ENCODE data around the gene YIPF1. TPM values are rescaled to one million over a fixed set of nuclear protein-coding genes. Genes with fewer than 3 reads are reported as not detected.

Gene YIPF1
- total RNA-seq, 2 donors from 2014 or later, result 30.4 to 35.3 TPM

GRCh38 chr1:53851571-53852285, 37.9 kb downstream of the YIPF1 start:
- no peak for TF ChIP-seq CTCF (IDR thresholded peaks at IDR 0.05)
- H3K27ac ChIP-seq, result no peak overlapping the region
- no peaks in the 10 kb centered on the region for H3K4me1 ChIP-seq
- H3K9me3 ChIP-seq, result no peaks in the 10 kb centered on the region
- no peaks in the 10 kb centered on the region for H3K36me3 ChIP-seq
- no peak for DNase-seq
- no peaks in the 10 kb centered on the region for H3K27me3 ChIP-seq
- no peak overlapping the region for H3K4me3 ChIP-seq
- H3K9ac ChIP-seq (ENCODE audit: low read depth in 2 of 2, low read length in 2 of 2), result no peak overlapping the region
- intact Hi-C loops (cut with DNase I), result no loop called here

DNA sequence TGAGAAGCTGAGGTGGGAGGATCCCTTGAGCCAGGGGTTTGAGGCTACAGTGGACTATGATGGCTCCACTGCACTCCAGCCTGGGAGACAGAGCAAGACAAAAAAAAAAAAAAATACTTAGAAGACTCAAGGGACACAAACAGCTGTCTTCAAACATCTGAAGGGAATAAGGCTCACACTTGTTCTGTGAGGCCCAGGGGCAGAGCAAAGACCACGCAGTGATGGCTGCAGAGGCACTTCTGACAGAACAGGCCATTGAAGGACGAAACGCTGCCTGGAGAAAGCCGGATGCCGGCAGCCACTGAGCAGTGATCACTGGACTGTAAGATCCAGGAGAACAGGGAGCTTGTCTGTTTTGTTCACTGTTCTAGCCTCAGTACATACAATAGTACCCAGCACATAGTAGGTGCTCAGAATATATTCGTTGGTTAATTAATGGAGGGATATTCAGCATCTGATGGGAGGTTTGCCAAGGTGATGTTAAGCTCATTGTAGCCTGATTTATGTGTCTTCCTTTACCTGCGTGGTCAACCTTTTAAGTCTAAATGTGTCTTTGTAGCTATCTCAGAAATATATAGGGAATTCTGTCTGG, 39.4 kb downstream of the YIPF1 start:
- H3K4me3 ChIP-seq, result no peak overlapping the region
- H3K4me1 ChIP-seq, result no peaks in the 10 kb centered on the region
- no peak for TF ChIP-seq CTCF (IDR thresholded peaks at IDR 0.05)
- H3K9me3 ChIP-seq, result no peaks in the 10 kb centered on the region
- H3K9ac ChIP-seq (ENCODE audit: low read depth in 2 of 2, low read length in 2 of 2), result no peak overlapping the region
- H3K27ac ChIP-seq, result no peak overlapping the region
- no peaks in the 10 kb centered on the region for H3K36me3 ChIP-seq
- intact Hi-C loops (cut with DNase I), result no loop called here
- DNase-seq, result no peak
- no peaks in the 10 kb centered on the region for H3K27me3 ChIP-seq

GRCh38 chr1:53847980-53848379, 41.6 kb downstream of the YIPF1 start:
- no peak overlapping the region for H3K27ac ChIP-seq
- no peaks in the 10 kb centered on the region for H3K4me1 ChIP-seq
- H3K9me3 ChIP-seq, result no peaks in the 10 kb centered on the region
- intact Hi-C loops (cut with DNase I), result no loop called here
- TF ChIP-seq CTCF (IDR thresholded peaks at IDR 0.05), result no peak
- H3K9ac ChIP-seq (ENCODE audit: low read depth in 2 of 2, low read length in 2 of 2), result no peak overlapping the region
- no peaks in the 10 kb centered on the region for H3K36me3 ChIP-seq
- H3K27me3 ChIP-seq, result no peaks in the 10 kb centered on the region
- no peak for DNase-seq
- no peak overlapping the region for H3K4me3 ChIP-seq

DNA sequence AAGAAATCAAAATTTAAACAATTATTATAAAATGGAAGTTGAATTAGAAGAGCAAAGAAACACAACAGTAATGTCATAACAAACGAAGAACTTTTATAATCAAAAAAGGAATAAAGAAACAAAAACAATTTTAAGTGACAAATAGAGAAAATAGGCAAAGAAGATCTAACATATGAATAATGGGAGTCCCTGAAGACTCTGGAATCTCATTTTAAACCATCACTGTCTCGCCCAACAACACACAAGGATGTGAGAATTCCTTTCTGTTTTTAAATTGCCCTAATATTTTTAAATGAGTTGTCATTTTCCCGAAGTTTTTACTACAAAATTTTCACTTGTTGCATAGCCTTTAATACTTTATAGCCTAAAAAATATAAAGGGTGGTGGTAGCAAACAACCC, 47.2 kb downstream of the YIPF1 start:
- Histone ChIP-seq H3K9ac (ENCODE audit: low read depth in 2 of 2, low read length in 2 of 2) (no peak overlapping the region), H3K9me3 (no peaks in the 10 kb centered on the region), H3K27ac (no peak overlapping the region), H3K4me1 (no peaks in the 10 kb centered on the region), H3K27me3 (no peaks in the 10 kb centered on the region), H3K4me3 (no peak overlapping the region), H3K36me3 (no peaks in the 10 kb centered on the region)
- DNase-seq, result no peak
- intact Hi-C loops (cut with DNase I), result no loop called here
- no peak for TF ChIP-seq CTCF (IDR thresholded peaks at IDR 0.05)

DNA sequence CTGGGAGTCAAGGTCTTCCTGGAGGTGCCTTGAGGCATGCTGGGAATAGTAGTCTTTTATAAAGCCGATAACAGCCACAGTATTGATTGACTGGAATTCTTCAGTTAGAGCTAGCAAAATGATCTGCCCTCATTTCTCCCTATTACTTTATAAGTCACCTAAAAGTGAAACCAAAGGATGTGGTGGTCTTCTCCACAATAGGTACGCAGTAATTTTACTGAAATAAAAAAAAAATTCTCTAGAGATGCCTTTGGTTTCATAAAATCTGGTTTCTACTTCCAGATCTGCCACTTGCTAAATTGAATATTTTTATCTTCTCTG, 51.0 kb downstream of the YIPF1 start:
- Histone ChIP-seq H3K9me3 (no peaks in the 10 kb centered on the region), H3K4me3 (peak overlapping the region; percentile 96), H3K4me1 (peaks cover 2% of the 10 kb centered on the region), H3K36me3 (no peaks in the 10 kb centered on the region), H3K27me3 (no peaks in the 10 kb centered on the region), H3K27ac (peak overlapping the region; percentile 97), H3K9ac (ENCODE audit: low read depth in 2 of 2, low read length in 2 of 2) (peak overlapping the region in 1 of 2 donors; percentile 86)
- TF ChIP-seq CTCF (IDR thresholded peaks at IDR 0.05), result no peak
- intact Hi-C loops (cut with DNase I), result no loop called here
- no peak for DNase-seq
